HG03066 (cell line): Measurements from ENCODE around the gene BLMH.
"Not testable (repeated sequence)": the region's sequence is repeated elsewhere in the genome, so short reads cannot be mapped to it uniquely, and the experiment has no call there.

Experiments
- ATAC-seq: cut with Tn5 transposase; IDR thresholded peaks from one replicate; pipeline ENCODE4 v1.9.1; 2021; ENCODE audit warnings: low read depth; ENCODE audit not compliant: unreplicated experiment

BLMH gene

DNA sequence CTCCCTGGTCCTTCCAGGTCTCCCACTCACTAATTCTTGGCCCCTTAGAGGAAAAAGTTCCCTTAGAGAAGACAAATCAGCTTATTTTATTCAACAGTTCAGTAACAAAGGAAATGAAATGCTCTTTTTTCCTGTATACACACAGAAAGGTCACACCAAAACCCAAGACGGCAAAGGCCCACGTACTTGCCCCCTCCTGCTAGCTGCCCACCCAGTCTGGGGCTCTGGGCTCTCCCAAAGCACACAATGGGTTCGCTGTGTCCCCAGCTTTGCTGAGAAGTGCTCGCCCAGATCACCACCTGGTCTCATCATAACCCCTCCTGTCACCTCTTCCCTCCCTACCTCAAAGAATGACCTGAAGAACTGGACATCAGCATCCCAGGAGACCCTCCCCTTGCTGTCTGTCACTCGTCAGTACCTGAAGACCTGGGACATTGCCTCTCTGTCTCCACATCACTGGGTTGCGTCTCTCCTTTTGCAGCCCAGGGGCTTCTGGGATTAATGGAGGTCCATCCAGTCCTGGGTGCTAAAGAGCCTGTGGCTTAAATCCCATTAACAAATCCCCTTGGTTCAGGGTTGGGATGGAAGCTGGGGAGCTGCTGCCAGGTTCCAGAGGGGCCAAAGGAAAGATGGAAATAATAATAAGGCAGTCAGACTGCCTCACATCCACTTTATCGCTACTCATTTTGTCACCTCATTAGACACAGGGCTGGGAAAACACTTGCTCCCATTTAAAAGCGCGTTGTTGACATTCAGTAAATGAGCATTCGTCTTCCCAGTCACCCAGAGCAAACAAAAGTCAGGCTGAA, 59.5 kb downstream of the BLMH start:
- no peak for ATAC-seq

DNA sequence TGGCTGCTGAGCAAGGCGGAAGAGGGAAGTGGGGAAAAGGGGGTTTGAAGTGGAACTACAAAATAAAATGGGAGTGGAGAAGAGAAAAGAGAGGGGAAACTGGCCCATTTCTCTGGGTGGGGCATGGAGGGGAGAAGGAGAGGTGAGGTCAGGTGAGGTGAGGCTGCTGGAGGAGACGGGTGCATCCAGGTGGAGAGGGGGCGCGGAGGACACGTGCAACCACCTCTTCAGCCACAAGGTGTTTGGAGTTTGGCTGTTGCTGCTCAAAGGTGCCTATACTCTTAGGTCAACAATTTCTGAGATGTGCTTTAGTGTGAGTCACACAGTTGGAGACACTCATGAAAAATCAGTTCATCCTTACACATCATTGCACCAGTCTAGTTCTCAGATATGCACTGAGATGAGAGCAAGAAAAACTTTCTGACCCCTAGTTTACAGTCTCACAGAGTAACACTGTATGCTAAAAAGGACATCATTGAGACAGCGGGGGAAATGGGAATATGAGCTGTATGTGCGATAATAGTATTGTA, 61.1 kb downstream of the BLMH start:
- ATAC-seq, result no peak

DNA sequence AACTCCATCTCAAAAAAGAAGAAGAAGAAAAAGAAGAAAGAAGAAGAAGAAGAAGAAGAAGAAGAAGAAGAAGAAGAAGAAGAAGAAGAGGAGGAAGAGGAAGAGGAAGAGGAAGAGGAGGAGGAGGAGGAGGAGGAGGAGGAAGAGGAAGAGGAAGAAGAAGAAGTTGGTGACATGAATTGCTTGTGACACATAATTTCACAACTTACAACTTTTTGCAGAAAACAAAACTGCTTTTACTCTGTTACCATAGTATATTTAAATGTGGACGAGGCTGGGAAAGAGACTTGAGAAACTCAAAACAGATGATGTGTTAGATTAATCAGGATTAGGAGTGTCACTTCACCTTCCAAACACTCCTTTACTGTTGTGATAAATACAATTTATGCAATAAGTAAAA, 61.7 kb downstream of the BLMH start:
- ATAC-seq, result not testable (repeated sequence)

DNA sequence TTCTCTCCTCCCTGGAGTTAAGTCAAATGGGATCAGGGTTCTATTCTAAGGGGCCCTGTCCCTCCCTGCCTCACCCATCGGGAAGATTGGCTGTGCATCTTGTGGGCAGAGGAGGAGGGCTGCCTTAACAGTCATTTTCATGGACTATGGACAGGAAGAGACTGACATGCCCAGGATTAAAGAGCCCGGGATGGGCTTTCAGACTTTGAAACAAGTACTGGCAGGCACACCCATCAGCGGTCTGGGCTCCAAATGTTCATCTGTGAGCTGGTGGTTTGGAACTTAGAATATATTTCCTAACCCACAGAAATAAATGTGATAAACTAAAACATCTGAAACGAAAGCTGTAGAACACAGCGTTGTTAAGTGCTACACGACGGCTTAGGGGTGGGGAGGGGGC, 62.7 kb downstream of the BLMH start:
- ATAC-seq, result no peak

DNA sequence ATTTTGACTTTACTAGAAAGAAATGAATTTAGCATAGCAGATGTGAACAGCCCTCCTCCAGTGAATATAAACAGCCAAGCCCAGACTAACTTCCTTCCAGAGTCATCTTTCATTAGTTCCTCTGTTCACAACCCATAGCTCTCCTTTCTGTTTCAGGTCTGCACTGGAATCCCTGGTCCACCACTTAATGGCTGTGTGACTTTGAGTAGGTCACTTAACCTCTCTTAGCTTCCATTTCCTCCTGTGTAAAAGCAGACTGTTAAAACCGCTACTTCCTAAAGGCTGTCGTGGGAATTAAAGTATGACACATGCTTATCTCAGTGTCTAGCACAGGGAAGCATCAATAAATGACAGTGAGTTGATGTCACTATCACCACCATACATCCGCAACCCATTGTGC, 63.7 kb downstream of the BLMH start:
- ATAC-seq, result no peak

DNA sequence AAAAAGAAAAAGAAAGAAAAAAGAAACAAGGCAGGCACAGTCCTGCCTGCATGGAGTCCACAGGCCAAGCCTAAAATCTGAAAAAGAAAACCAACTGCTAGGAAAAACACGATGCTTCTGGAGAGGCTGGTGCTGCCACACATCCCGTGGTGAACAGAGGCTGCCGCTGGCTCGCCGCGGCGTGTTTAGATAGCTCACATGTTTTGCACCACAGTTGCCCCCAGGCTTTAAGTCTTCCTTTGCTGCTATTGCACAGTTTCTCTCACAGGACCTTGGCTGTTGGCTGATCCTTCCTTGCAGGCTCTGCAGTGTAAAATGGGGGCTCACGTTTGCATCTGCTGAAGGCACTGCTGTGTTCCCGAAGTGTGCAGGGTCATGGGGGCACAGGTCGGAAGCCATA, 64.9 kb downstream of the BLMH start:
- ATAC-seq, result no peak

DNA sequence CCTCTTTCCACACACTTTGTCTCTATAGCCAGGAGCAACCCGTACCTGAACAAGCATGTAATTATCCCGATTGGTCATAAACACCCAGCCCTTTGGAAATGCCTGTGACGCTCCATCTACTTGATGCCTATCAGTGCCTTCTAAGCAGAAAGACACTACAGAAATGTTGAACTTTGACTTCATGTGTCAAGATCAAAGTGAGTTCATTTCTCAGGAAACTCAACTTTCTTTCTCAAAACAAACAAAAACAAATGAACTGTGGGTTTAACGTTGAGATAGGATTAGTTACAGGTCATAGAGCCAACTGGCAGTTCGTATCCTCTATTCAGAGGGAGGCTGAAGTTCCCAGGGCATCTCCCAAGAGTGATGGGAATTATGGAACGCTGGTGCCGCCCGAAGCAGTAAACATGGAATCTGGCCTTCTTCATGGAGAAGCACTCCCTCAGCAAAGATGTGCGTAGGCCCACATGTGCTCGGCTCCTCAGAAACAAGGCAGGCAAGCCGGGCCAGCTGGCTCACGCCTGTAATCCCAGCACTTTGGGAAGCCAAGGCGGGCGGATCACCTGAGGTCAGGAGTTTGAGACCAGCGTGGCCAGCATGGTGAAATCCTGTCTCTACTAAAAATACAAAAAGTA, 65.7 kb downstream of the BLMH start:
- no peak for ATAC-seq

DNA sequence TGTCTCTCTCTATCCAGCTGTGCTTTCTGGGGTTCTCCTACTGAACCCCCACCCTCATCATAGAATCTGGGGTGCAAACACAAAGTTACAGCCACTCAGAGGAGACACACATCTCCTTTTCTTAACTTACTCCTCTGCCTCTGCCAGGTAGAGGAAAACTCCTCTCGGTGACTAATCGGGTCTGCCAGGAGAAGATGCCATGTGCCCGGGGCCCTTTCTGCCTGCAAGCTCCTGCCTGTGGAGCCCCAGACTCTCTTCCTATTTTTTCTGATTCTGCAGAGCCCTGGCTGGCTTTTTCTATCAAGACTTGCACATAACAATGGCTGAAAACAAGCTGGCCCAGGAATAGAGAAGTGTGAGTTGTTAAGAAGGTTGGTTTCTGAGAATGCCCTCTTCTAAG, 66.6 kb downstream of the BLMH start:
- ATAC-seq, result no peak

DNA sequence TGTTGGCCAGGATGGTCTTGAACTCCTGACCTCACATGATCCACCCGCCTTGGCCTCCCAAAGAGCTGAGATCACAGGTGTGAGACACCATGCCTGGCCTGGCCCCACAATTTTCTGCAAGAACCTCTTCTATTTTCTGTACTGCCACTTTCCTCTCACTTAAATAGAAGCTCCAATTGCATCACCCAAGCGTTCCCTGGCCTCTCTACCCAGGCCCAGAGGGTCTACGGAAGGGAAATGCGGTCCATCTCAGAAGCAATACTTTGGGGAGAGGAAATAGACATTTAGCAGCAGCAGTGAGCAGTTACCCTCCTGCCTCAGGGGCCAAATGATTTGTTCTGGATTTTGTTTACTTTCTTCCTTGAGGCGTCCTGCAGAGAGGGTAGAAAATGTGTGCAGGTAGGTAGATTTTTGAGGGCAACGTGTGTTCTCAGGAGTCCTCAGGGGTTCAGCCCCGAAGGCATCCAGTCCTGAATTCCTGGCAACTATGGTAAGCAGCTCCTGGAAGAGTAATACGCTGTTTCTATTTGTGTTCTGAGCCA, 67.3 kb downstream of the BLMH start:
- no peak for ATAC-seq

DNA sequence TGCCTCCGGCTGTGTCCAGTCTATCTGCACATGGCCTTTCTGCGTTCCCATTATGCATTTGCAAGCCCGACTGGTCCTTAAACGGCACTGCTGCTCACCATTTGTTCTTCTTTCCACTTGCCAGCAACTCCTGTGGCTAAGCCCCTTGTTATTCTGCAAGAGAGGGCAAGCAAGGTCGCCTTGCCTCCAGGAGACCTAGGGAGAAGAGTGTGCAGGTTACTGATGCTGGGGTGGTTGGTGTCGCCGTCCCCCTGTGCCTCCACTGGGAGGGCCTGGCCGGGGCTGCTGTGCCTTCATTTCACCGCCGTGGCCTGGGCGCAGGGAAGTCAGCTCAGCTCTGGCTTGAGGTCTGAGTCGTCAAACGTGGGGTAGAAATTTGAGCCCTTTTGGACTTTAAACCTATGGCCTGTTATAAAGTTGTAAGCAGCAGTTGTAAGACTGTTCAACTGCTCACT, 69.0 kb downstream of the BLMH start:
- no peak for ATAC-seq

DNA sequence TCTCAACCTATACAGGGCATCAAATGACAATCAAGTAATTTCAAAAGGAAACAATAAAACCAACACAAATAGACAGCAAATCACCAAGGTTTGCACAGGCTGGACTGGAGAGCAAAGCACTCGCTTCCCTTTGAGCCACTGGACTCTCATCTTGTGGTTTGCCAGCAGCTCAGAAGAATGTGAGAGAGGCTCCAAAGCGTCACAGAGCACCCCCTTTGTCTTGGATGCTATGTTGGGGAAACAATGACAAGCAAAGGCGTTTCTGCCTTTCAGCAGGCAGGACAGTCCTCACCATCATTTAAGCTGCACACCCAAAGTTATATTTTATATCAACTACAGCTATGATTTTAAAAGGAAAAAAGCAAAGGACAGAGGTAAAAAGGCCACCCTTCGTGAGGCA, 69.5 kb downstream of the BLMH start:
- no peak for ATAC-seq

DNA sequence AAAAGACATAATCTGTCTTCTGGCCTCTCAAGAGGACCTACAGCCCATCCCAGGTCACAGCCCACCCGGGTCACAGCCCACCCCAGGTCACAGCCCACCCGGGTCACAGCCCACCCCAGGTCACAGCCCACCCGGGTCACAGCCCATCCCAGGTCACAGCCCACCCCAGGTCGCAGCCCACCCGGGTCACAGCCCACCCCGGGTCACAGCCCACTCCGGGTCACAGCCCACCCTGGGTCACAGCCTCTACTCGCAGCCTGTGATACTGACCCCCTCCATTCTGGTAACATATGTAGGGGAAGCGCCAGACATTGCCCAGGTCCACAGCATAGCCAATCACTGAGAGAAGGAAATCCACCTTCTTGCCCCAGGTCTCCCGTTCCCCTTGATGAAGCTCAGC, 70.4 kb downstream of the BLMH start:
- ATAC-seq, result no peak

DNA sequence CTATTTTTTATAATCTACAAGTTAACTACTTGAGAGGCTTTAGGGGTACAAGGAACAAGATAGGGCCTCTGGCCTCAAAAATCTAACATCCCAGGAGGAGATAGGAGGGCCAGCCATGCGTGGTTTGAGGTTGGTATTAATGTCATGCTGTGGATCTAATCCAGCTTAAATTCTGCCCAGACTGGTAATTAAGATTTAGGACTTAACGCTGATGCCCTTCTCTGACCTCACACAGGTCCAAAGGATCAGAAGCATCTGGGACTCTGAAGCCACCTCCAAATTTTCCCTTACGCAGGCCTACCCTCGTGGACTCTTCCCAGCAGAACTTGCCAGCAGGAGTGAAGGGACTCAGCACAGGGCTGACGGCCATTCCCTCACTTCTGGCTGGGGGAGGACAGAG, 71.3 kb downstream of the BLMH start:
- no peak for ATAC-seq

DNA sequence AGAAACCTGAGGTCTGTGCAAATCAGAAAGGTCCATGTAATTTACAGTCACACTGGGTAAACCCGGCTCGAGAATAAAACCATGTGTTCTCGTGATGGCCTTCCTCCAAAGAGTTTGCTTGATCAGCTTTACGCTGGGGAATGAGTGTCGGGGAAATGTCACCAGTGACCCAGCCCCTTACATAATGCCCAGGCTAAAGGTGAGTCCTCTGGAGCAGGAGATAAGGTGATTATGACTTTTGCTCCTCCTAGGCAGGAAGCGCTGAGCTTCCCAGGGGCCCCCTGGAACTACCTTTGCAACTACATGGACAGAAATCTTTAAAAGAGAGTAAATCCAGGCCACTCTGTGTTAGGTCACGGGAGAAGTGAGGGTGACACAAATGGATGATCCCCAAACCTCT, 71.9 kb downstream of the BLMH start:
- no peak for ATAC-seq

DNA sequence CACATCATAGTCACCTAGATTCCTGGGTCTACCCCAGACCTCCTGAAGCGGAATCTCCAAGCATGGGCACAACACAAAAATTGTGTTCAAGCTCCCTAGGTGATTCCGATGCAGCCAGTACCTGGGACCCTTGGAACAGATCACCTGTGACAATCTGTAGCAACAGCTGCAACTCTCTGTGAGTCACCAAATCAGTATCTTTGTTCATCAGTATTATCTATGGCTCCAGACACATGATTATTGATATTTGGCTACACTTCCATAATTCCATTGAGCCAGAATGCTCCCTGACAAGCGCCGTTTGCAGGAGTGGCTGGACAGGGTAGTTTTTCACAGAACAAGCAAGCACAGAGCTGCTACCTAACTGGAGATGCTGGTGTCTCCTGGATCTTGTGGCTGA, 72.4 kb downstream of the BLMH start:
- no peak for ATAC-seq

DNA sequence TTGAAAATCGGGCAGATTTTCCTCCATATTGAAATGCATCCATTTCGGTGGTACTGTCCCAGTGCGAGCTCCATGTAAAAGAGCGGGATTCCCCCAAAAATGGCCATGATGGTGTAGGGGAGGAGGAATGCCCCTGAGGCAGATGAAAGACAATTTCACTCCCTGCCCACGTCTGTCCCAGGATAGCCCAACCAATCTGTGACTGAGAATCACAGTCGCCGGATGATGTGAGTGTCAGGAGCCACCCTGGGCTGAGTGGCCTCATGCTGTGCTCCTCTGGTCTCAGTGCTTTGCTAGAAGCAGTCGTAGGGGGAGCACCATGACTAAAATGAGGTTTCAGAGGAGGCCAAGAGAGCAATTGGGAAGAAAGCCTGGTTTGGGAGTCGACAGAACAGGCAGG, 72.9 kb downstream of the BLMH start:
- ATAC-seq, result no peak

DNA sequence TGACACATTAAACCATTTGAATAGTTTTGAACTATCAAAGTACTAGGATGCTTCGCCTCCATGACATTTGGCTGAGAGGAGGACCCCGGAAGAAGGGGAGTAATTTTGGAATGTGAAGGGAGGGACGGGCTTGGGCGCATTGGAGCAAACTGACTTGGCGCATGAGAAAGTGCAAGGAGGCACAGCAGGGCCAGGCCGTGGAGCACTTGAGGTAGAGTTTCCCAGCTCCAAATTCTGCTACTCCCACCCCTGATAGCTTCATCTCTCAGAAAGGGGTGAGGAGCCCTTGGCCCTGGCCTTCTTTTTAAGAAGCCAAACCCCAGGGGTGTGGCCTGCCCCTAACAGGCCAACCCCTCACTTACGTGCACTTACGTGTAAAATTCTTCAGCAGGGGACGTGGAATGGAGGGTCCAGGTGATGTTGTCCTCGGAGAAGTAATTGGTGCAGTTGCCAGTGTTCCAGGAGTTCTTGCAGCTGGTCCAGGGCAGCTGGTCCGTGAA, 73.9 kb downstream of the BLMH start:
- no peak for ATAC-seq

DNA sequence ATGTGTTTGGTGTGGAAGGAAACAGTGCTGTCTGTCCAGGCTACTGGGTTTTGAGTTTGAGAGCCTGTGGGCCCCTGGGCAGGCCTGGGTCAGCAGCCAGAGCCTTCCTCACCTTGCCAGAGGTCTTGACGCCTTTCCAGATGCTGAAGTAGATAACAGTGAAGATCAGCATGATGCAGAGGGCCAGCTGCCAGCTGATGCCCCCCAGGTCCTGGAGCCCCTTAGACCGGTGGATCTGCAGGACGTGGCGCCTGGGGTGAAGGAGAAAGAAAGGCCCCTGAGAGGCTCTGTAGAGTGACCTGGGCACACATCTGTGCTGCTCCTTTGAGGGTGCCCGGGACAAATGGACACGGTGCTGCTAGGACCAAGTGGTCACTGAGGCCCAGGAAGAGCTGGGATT, 74.7 kb downstream of the BLMH start:
- ATAC-seq, result no peak

DNA sequence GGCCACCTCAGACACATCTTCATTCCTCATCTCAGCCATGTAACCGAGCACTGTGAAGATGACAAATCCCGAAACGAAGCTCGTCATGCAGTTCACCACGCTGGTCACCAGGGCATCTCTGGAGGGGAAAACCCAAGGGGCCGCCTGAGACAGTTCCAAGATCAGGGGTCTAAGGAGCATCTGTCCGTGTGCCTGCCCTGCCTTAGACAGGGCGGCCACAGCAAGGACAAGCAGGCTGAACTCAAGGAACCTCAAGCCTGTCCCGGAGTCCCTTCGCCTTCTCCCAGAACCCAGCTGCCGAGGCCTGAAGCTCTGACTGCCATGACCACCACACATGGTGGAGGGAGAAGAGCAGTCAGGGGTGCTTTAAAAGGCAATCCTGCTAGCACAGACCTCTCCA, 79.0 kb downstream of the BLMH start:
- no peak for ATAC-seq

DNA sequence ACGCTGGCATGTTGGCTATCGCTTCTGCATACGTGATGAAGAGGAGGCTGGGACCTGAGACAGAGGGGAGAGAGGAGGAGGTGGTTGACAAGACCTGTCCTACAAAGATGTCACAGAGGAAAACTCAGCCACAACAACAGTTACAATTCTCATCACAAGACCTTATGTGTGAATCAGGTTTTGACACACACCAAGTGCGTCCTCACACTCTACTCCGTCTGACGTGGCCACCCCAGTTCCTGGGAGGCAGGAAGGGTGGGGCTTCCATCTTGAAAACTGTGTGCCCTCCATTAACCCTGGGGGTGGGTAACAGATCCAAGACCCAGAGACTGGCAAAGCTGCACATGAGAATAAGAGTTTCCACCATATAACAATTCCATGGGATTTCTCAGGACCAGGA, 80.4 kb downstream of the BLMH start:
- ATAC-seq, result no peak

DNA sequence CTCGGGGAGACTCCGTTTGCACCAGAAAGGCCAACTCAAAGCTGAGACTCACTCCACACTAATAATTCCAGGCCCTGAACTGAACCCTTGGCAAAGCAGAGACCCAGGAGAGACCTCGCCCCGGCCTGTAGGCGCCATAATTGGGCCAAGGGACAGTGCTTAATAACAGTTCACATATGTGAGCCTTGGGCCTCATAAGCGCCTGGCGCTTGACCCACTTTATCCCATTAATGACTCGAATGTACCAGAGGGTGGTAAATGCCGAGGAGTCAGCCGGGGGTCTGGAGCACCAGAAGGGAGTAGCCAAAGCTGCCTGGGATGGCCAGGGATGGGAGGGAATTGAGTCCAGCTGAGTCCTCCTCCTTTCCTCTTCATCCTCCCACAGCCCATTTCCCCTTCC, 80.8 kb downstream of the BLMH start:
- no peak for ATAC-seq

DNA sequence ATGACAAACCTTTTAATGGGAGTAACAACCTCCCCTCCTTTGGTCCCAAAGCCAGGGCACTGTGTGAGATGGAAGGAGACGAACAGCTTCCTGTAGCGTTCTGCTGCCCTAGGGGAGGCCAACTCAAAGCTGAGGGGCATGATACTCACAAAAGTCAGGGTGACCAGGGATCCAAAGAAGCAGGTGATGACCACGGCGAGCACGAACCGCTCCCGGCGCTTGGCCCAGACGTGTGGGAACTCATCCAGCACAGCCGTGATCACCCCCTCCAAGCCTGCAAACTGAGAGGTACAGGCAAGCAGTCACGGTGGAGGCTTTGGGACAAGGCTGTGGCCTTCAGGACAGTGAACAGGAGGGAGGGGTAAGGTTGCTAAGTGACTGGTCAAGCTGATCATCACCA, 81.4 kb downstream of the BLMH start:
- no peak for ATAC-seq
